Large intestine (tissue), 3 donors: ENCODE data around the gene RMC1. TPM values are rescaled to one million over a fixed set of nuclear protein-coding genes. Genes with fewer than 3 reads are reported as not detected.

Source experiments
- DNase-seq, 2 donors: peaks; one replicate each; pipeline versions ENCODE4 v3.0.0 to v3.0.0-alpha.2; 2013
- H3K27ac ChIP-seq: one replicate; pipeline ENCODE4 v1.5.1; 2013; ENCODE audit warnings: low read length
- H3K27me3 ChIP-seq: 2 replicates; pipeline ENCODE4 v1.6.1; 2013; ENCODE audit warnings: low read length; ENCODE audit not compliant: control insufficient read depth, insufficient read depth
- H3K36me3 ChIP-seq: 2 replicates; pipeline ENCODE4 v1.6.1; 2013; ENCODE audit warnings: low read length; ENCODE audit not compliant: control insufficient read depth, insufficient read depth
- H3K4me1 ChIP-seq: one replicate; pipeline ENCODE4 v1.6.1; 2013; ENCODE audit warnings: low read length; ENCODE audit not compliant: control insufficient read depth, insufficient read depth
- H3K4me3 ChIP-seq: one replicate; pipeline ENCODE4 v1.5.1; 2013; ENCODE audit warnings: low read length
- H3K9me3 ChIP-seq: one replicate; pipeline ENCODE4 v1.6.1; 2013; ENCODE audit warnings: mild to moderate bottlenecking, low read depth, low read length, moderate library complexity; ENCODE audit not compliant: control insufficient read depth
- WGBS: methylation state at CpG from one replicate; pipeline ENCODE4 v1.1.5; 2013; ENCODE audit warnings: low lambda C conversion rate; ENCODE audit not compliant: insufficient coverage; 5-methylcytosine and 5-hydroxymethylcytosine counted together
- polyA plus RNA-seq: library from polyadenylated mRNA; unstranded; fragments of 120-200 nt; gene quantifications from one replicate; pipeline ENCODE4 v1.2.1, GENCODE V29; 2013

RMC1 gene
- polyA plus RNA-seq, 1 donor = 14.4 TPM

- Histone ChIP-seq H3K36me3 (peaks cover 90% of the 10 kb centered on the region), H3K27me3 (no peaks in the 10 kb centered on the region), H3K4me1 (no peaks in the 10 kb centered on the region), H3K9me3 (no peaks in the 10 kb centered on the region), H3K4me3 (no peak overlapping the region), H3K27ac (no peak overlapping the region)
- 33% methylated on average over 1 of the region's 13 CpGs for WGBS
- DNase-seq = no peak
Measured at GRCh38 chr18:23531912-23532311, 28.6 kb downstream of the RMC1 start.

DNA sequence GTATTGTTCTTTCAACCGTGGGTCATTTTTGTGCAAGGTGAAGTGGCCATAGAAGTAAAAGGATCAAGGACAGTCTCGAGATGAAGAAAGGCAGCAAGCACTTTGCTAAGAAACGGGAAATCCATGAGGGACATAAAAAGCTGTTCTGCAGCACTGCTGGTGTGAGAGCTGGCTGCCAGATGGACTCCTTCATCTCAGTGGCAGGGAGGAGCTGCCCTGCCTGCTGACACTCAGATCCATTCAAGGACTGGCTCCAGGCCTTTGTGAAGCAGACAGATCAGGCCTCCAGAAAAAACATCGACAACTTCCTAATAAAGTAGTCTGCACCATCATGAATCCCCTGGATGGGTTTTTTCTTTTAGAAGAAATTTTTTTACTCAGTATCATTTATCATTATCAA, 29.5 kb downstream of the RMC1 start:
- Histone ChIP-seq H3K4me3 (no peak overlapping the region), H3K27ac (no peak overlapping the region), H3K36me3 (peaks cover 90% of the 10 kb centered on the region), H3K4me1 (no peaks in the 10 kb centered on the region), H3K9me3 (no peaks in the 10 kb centered on the region), H3K27me3 (no peaks in the 10 kb centered on the region)
- no peak for DNase-seq
- WGBS = no CpG with 5 or more reads among the region's 4 CpGs

DNA sequence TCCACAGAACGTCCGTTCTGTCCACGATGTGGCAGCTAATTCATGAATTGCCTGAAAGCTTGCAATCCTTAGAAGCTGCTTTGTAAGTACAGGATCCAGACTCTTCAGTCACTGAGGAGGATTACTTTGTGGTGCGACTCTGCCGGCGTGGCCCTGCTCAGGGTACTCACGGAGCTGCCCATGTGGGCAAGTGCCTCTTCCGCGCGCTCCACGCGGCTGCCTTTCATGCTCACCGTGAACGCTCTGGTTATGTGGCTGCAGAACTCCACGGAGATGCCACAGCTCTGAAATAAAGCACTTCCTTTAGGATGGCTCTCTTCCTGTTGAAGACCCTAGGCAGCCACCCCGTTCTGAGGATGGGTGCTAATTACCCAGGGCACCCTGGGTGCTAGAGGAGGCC, 31.0 kb downstream of the RMC1 start:
- Histone ChIP-seq H3K27ac (no peak overlapping the region), H3K4me1 (no peaks in the 10 kb centered on the region), H3K4me3 (no peak overlapping the region), H3K27me3 (no peaks in the 10 kb centered on the region), H3K36me3 (peaks cover 90% of the 10 kb centered on the region), H3K9me3 (no peaks in the 10 kb centered on the region)
- no peak for DNase-seq
- WGBS = no CpG with 5 or more reads among the region's 16 CpGs

DNA sequence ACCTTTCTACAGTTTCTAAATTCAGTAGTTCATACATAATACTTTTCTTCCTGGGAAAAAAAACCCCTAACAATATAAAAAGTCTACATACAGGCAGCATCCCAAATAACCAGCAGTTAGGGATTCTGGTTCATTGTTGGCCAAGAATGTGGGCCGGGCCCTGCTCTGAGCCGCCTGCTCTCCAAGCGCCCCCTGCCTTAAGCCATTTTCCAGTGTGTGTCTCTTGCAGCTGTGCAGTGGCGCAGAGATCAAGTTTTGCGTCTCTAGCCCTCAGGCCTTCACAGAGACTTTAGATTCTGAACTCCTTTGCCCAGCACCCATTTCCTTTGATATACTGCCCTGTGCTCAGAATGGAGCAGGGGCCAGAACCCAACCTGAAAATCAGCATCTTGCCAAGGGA, 32.9 kb downstream of the RMC1 start:
- WGBS = no CpG with 5 or more reads among the region's 5 CpGs
- H3K27me3 ChIP-seq = no peaks in the 10 kb centered on the region
- H3K27ac ChIP-seq = no peak overlapping the region
- peaks cover 86% of the 10 kb centered on the region for H3K36me3 ChIP-seq
- H3K9me3 ChIP-seq = no peaks in the 10 kb centered on the region
- no peak overlapping the region for H3K4me3 ChIP-seq
- H3K4me1 ChIP-seq = no peaks in the 10 kb centered on the region
- no peak for DNase-seq

- H3K36me3 ChIP-seq = peaks cover 87% of the 10 kb centered on the region
Measured at GRCh38 chr18:23537274-23537673, 34.0 kb downstream of the RMC1 start.

GRCh38 chr18:23538001-23538400, 34.7 kb downstream of the RMC1 start:
- WGBS = no CpG with 5 or more reads among the region's 9 CpGs
- H3K4me3 ChIP-seq = no peak overlapping the region
- no peak overlapping the region for H3K27ac ChIP-seq
- H3K9me3 ChIP-seq = no peaks in the 10 kb centered on the region
- peaks cover 88% of the 10 kb centered on the region for H3K36me3 ChIP-seq
- no peak for DNase-seq
- H3K27me3 ChIP-seq = no peaks in the 10 kb centered on the region
- no peaks in the 10 kb centered on the region for H3K4me1 ChIP-seq

More at GRCh38 chr18:23537274-23537673, 34.0 kb downstream of the RMC1 start:
- no peak overlapping the region for H3K27ac ChIP-seq
- no CpG with 5 or more reads among the region's 7 CpGs for WGBS
- no peak overlapping the region for H3K4me3 ChIP-seq
- H3K4me1 ChIP-seq = no peaks in the 10 kb centered on the region
- H3K27me3 ChIP-seq = no peaks in the 10 kb centered on the region
- DNase-seq = no peak
- no peaks in the 10 kb centered on the region for H3K9me3 ChIP-seq

DNA sequence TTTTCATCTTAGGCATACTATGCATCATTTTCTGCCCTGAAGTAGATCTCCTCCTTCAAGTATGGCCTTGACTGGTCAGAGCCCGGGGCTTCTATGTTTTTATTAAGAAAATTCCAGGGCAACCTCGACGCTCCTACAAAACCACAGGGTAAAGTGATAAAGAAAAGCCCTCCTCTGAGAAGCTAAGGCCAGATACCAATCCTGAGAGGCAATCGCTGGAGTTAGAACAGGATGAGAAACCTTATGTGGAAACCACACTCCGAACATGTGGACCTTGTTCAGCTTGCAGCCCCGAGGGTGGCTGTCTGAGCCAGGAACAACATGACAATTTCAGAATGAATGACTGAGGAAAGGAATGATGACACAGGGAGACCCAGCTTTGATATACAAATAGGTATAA, 35.6 kb downstream of the RMC1 start:
- peaks cover 89% of the 10 kb centered on the region for H3K36me3 ChIP-seq
- H3K27ac ChIP-seq = no peak overlapping the region
- 81% methylated on average over 2 of the region's 6 CpGs for WGBS
- no peak overlapping the region for H3K4me3 ChIP-seq
- H3K4me1 ChIP-seq = no peaks in the 10 kb centered on the region
- DNase-seq = no peak
- H3K27me3 ChIP-seq = no peaks in the 10 kb centered on the region
- no peaks in the 10 kb centered on the region for H3K9me3 ChIP-seq

DNA sequence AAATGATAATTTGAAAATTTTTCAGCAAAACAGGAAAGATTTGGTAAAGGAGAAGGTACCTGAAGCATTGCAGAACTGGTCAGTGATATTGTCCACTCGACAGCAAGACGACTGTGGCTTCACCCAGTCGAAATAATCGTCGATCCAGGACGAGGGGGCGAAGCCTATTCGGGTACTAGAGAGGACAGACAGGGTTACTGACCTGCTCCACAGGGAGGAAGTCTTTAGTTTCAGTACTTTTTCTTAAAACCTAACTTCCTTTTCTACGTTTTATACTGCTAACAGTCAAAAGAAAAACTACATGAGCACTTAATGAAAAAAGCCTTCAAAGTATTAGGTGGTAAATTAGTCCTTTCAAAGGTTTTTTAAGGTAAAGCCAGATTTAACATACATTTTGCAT, 36.0 kb downstream of the RMC1 start:
- DNase-seq = no peak
- H3K27me3 ChIP-seq = no peaks in the 10 kb centered on the region
- no peak overlapping the region for H3K27ac ChIP-seq
- WGBS = 78% methylated on average over 1 of the region's 9 CpGs
- H3K9me3 ChIP-seq = no peaks in the 10 kb centered on the region
- H3K36me3 ChIP-seq = peaks cover 90% of the 10 kb centered on the region
- no peaks in the 10 kb centered on the region for H3K4me1 ChIP-seq
- H3K4me3 ChIP-seq = no peak overlapping the region

- Histone ChIP-seq H3K36me3 (peaks cover 86% of the 10 kb centered on the region), H3K27ac (no peak overlapping the region)
Measured at GRCh38 chr18:23539911-23540525, 36.7 kb downstream of the RMC1 start.

GRCh38 chr18:23540867-23541266, 37.6 kb downstream of the RMC1 start:
- Histone ChIP-seq H3K36me3 (peaks cover 79% of the 10 kb centered on the region), H3K4me1 (no peaks in the 10 kb centered on the region), H3K27me3 (no peaks in the 10 kb centered on the region), H3K4me3 (no peak overlapping the region), H3K27ac (no peak overlapping the region), H3K9me3 (no peaks in the 10 kb centered on the region)
- WGBS = no CpG with 5 or more reads among the region's 5 CpGs
- no peak for DNase-seq

More at GRCh38 chr18:23539911-23540525, 36.7 kb downstream of the RMC1 start:
- H3K4me3 ChIP-seq = no peak overlapping the region
- DNase-seq = no peak
- H3K27me3 ChIP-seq = no peaks in the 10 kb centered on the region
- 100% methylated on average over 1 of the region's 9 CpGs for WGBS
- H3K4me1 ChIP-seq = no peaks in the 10 kb centered on the region
- no peaks in the 10 kb centered on the region for H3K9me3 ChIP-seq

DNA sequence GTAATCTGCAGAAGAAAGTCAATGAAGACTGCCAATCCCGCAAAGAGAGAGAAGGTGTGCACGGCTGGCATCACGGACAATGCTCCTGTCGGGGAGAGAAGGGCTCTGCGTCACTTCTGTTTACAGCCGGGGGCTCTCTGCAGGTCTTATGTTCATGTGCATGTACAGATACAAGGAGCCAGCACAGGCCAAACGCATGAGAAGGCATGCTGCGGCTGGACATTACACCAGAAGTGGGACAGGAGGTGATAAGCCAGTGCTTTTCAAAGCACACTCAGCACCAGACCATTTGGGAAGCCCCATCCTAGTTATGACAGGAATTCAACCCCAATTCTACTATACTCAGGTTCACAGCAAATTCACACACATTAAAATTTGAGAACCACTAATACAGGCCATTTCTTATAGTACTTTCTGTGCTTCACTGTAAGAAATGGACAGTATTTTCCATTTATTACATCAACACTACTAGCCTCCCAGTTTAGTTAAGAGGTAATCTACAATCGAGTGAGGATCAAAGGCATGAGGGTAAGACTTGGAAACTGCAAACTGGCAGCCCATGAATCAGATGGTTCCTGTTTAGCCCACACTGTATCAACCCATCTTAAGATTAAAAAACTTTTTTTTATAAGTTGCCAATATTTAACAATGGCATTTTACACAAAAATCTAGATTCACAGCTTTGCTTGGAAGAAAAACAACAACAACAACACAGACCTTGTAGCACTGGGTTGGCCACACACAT, 38.2 kb downstream of the RMC1 start:
- no peaks in the 10 kb centered on the region for H3K27me3 ChIP-seq
- no peaks in the 10 kb centered on the region for H3K9me3 ChIP-seq
- no peak overlapping the region for H3K4me3 ChIP-seq
- H3K27ac ChIP-seq = no peak overlapping the region
- H3K4me1 ChIP-seq = no peaks in the 10 kb centered on the region
- peaks cover 76% of the 10 kb centered on the region for H3K36me3 ChIP-seq
- no CpG with 5 or more reads among the region's 9 CpGs for WGBS
- DNase-seq = no peak
